Liver (tissue), 9 donors: Measurements from ENCODE around the gene FBXL22. TPM values are rescaled to one million over a fixed set of nuclear protein-coding genes. Genes with fewer than 3 reads are reported as not detected.

Experiments used
- DNase-seq: peaks from one replicate; pipeline ENCODE4 v3.0.0-alpha.2; 2017; ENCODE audit warnings: low spot score
- H3K27ac ChIP-seq, 2 donors: one replicate each; pipeline ENCODE4 v1.7.0; 2013; ENCODE audit warnings: inconsistent platforms in 2 of 2, low read length in 2 of 2, control low read depth in 1 of 2, low read depth in 1 of 2, mild to moderate bottlenecking in 1 of 2
- H3K27me3 ChIP-seq, 4 donors: one replicate each; pipeline versions ENCODE4 v1.6.1 to v1.7.0; 2013; ENCODE audit warnings: low read length in 3 of 4, inconsistent platforms in 1 of 4, mild to moderate bottlenecking in 1 of 4, moderate library complexity in 1 of 4; ENCODE audit not compliant: control insufficient read depth in 4 of 4, insufficient read depth in 4 of 4
- H3K36me3 ChIP-seq, 4 donors: one replicate each; pipeline versions ENCODE4 v1.6.1 to v1.7.0; 2013; ENCODE audit warnings: low read length in 3 of 4, mild to moderate bottlenecking in 3 of 4, low read depth in 1 of 4, moderate library complexity in 1 of 4; ENCODE audit not compliant: control insufficient read depth in 4 of 4, insufficient read depth in 3 of 4
- H3K4me1 ChIP-seq, 4 donors: one replicate each; pipeline versions ENCODE4 v1.6.1 to v1.7.0; 2013; ENCODE audit warnings: low read length in 3 of 4, mild to moderate bottlenecking in 3 of 4, moderate library complexity in 1 of 4; ENCODE audit not compliant: control insufficient read depth in 4 of 4, insufficient read depth in 4 of 4
- H3K4me3 ChIP-seq, 3 donors: one replicate each; pipeline versions ENCODE4 v1.6.1 to v1.7.0; 2013; ENCODE audit warnings: low read length in 3 of 3, control low read depth in 1 of 3, low read depth in 1 of 3, mild to moderate bottlenecking in 1 of 3
- H3K9ac ChIP-seq, 2 donors: one replicate each; pipeline ENCODE4 v1.7.0; 2013; ENCODE audit warnings: low read length in 2 of 2, mild to moderate bottlenecking in 2 of 2, moderate library complexity in 2 of 2, control low read depth in 1 of 2, low read depth in 1 of 2
- H3K9me3 ChIP-seq, 4 donors: one replicate each; pipeline versions ENCODE4 v1.6.1 to v1.7.0; 2013; ENCODE audit warnings: low read length in 3 of 4; ENCODE audit not compliant: control insufficient read depth in 4 of 4
- EGR1 ChIP-seq, 2 donors: IDR thresholded peaks; 2 replicates each; pipeline ENCODE4 v1.6.1; 2016 to 2018; ENCODE audit warnings: antibody characterized with exemption in 2 of 2, low read depth in 2 of 2
- FOXA2 ChIP-seq: IDR thresholded peaks from 2 replicates; pipeline ENCODE4 v1.6.1; 2016; ENCODE audit warnings: antibody characterized with exemption
- GABPA ChIP-seq, 2 donors: IDR thresholded peaks in 1 of 2; conservative IDR thresholded peaks in 1 of 2; 2 replicates each; pipeline ENCODE4 v1.6.1; 2016; ENCODE audit warnings: antibody characterized with exemption in 2 of 2, mild to moderate bottlenecking in 1 of 2, moderate library complexity in 1 of 2
- HNF4A ChIP-seq, 2 donors: conservative IDR thresholded peaks; 2 replicates each; pipeline ENCODE4 v1.6.1; 2016; ENCODE audit warnings: antibody characterized with exemption in 2 of 2, mild to moderate bottlenecking in 2 of 2
- HNF4G ChIP-seq: IDR thresholded peaks from 2 replicates; pipeline ENCODE4 v1.6.1; 2016; ENCODE audit warnings: antibody characterized with exemption
- JUND ChIP-seq, 2 donors: IDR thresholded peaks; 2 replicates each; pipeline ENCODE4 v1.6.1; 2016; ENCODE audit warnings: antibody characterized with exemption in 2 of 2
- NR2F2 ChIP-seq: IDR thresholded peaks from 2 replicates; pipeline ENCODE4 v1.6.1; 2016; ENCODE audit warnings: antibody characterized with exemption
- RAD21 ChIP-seq, 2 donors: IDR thresholded peaks; 2 replicates each; pipeline ENCODE4 v1.6.1; 2016; ENCODE audit warnings: antibody characterized with exemption in 2 of 2, mild to moderate bottlenecking in 2 of 2
- RXRA ChIP-seq, 2 donors: IDR thresholded peaks; 2 replicates each; pipeline ENCODE4 v1.6.1; 2017 to 2018; ENCODE audit warnings: antibody characterized with exemption in 2 of 2, mild to moderate bottlenecking in 1 of 2
- SP1 ChIP-seq: IDR thresholded peaks from 2 replicates; pipeline ENCODE4 v1.6.1; 2018; ENCODE audit warnings: antibody characterized with exemption, mild to moderate bottlenecking
- TAF1 ChIP-seq: conservative IDR thresholded peaks from 2 replicates; pipeline ENCODE4 v1.6.1; 2016; ENCODE audit warnings: antibody characterized with exemption, mild to moderate bottlenecking
- YY1 ChIP-seq: IDR thresholded peaks from 2 replicates; pipeline ENCODE4 v1.6.1; 2016; ENCODE audit warnings: antibody characterized with exemption, mild to moderate bottlenecking
- WGBS: extraction: QIAGEN DNeasy Blood & Tissue Kit; methylation state at CpG from one replicate; pipeline ENCODE4 v1.1.7; 2013; 5-methylcytosine and 5-hydroxymethylcytosine counted together
- polyA plus RNA-seq, 2 donors: library from polyadenylated mRNA; stranded (reverse) in 1 of 2; unstranded in 1 of 2; fragments of 200-250 nt in 1 of 2; fragments of >200 nt in 1 of 2; fragmentation: Nextera tagmentation in 1 of 2; extraction: Ambion mirVana in 1 of 2; gene quantifications; one replicate each; pipeline versions ENCODE4 v1.2.1 to v1.2.3, GENCODE V29; 2013 to 2015
- total RNA-seq, 2 donors: library from RNA; depleted of rRNA; stranded (reverse); fragments of >200 nt; gene quantifications; one replicate each; pipeline ENCODE4 v1.2.3, GENCODE V29; 2014
- TF ChIP-seq, protein P1 (sequence below): IDR thresholded peaks from 2 replicates; pipeline ENCODE4 v1.6.1; 2016; ENCODE audit warnings: antibody characterized with exemption, mild to moderate bottlenecking
- TF ChIP-seq, protein P2 (sequence below): IDR thresholded peaks from 2 replicates; pipeline ENCODE4 v1.6.1; 2016; ENCODE audit warnings: antibody characterized with exemption
- TF ChIP-seq, protein P3 (sequence below): fragments of 150-350 bp; IDR thresholded peaks from 2 replicates; pipeline ENCODE4 v1.5.1; 2017; ENCODE audit warnings: improper control_type of control experiment, low read depth, low read length; ENCODE audit not compliant: missing input control
- TF ChIP-seq, protein P4 (sequence below): IDR thresholded peaks from 2 replicates; pipeline ENCODE4 v1.6.1; 2016; ENCODE audit warnings: antibody characterized with exemption
- TF ChIP-seq, protein P5 (sequence below): IDR thresholded peaks from 2 replicates; pipeline ENCODE4 v1.6.1; 2016; ENCODE audit warnings: antibody characterized with exemption
- donor health status: healthy.
- donor health status: healthy.
- donor health status: healthy.
- donor health status: healthy.
- donor health status: healthy.

Gene FBXL22
- total and polyA plus RNA-seq, 4 donors, result 0.18 to 0.29 (median 0.22) TPM

DNA sequence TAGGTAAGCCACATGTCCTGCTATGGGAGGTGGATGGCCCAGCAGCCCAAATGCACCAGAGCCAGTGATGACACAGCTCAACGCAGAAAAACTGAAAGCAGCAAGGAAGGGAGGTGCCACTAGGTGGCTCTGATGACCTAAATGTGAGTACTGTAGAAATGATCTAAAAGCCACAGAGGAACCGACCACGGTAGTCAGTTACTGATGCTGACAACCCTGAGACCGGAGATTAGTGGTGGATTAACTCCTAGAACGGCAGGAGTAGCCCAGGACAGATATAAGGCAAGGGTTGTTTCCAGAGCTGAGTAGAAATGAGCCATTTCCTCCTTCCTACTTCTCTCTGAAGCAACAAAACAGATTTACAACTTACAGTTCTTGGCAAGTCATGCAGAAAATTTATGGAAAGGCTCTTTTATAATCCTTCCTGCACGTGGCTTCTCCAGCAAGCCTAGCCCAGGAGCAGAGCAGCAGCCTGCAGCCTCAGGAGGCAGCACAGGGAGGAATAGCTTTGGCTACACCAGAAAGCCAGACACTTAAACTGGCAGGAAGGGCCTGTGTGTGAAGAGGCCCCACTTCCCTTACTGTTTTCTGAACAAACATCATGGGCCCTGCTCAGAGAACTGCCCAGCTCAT, 13.1 kb downstream of the FBXL22 start:
- TF ChIP-seq RXRA (IDR thresholded peaks at IDR 0.05) (peak in 1 of 2 donors; percentile 21), HNF4G (no peak), HNF4A (conservative IDR thresholded peaks at IDR 0.05) (no peak), YY1 (no peak), RAD21 (IDR thresholded peaks at IDR 0.05) (peak; percentile 82 to 89)
- TF ChIP-seq, protein P1, sequence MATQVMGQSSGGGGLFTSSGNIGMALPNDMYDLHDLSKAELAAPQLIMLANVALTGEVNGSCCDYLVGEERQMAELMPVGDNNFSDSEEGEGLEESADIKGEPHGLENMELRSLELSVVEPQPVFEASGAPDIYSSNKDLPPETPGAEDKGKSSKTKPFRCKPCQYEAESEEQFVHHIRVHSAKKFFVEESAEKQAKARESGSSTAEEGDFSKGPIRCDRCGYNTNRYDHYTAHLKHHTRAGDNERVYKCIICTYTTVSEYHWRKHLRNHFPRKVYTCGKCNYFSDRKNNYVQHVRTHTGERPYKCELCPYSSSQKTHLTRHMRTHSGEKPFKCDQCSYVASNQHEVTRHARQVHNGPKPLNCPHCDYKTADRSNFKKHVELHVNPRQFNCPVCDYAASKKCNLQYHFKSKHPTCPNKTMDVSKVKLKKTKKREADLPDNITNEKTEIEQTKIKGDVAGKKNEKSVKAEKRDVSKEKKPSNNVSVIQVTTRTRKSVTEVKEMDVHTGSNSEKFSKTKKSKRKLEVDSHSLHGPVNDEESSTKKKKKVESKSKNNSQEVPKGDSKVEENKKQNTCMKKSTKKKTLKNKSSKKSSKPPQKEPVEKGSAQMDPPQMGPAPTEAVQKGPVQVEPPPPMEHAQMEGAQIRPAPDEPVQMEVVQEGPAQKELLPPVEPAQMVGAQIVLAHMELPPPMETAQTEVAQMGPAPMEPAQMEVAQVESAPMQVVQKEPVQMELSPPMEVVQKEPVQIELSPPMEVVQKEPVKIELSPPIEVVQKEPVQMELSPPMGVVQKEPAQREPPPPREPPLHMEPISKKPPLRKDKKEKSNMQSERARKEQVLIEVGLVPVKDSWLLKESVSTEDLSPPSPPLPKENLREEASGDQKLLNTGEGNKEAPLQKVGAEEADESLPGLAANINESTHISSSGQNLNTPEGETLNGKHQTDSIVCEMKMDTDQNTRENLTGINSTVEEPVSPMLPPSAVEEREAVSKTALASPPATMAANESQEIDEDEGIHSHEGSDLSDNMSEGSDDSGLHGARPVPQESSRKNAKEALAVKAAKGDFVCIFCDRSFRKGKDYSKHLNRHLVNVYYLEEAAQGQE, result no peak
- TF ChIP-seq, protein P2, sequence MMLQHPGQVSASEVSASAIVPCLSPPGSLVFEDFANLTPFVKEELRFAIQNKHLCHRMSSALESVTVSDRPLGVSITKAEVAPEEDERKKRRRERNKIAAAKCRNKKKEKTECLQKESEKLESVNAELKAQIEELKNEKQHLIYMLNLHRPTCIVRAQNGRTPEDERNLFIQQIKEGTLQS, result peak; percentile 32
- TF ChIP-seq, protein P3, sequence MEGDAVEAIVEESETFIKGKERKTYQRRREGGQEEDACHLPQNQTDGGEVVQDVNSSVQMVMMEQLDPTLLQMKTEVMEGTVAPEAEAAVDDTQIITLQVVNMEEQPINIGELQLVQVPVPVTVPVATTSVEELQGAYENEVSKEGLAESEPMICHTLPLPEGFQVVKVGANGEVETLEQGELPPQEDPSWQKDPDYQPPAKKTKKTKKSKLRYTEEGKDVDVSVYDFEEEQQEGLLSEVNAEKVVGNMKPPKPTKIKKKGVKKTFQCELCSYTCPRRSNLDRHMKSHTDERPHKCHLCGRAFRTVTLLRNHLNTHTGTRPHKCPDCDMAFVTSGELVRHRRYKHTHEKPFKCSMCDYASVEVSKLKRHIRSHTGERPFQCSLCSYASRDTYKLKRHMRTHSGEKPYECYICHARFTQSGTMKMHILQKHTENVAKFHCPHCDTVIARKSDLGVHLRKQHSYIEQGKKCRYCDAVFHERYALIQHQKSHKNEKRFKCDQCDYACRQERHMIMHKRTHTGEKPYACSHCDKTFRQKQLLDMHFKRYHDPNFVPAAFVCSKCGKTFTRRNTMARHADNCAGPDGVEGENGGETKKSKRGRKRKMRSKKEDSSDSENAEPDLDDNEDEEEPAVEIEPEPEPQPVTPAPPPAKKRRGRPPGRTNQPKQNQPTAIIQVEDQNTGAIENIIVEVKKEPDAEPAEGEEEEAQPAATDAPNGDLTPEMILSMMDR, result peak; percentile 72
- Histone ChIP-seq H3K27ac (no peak overlapping the region), H3K4me3 (no peak overlapping the region), H3K36me3 (peaks cover 6 to 50% (median 31%) of the 10 kb centered on the region in 4 donors), H3K4me1 (no peaks in the 10 kb centered on the region), H3K27me3 (no peaks in the 10 kb centered on the region), H3K9ac (no peak overlapping the region), H3K9me3 (no peaks in the 10 kb centered on the region)
- peak; percentile 58 for DNase-seq
- WGBS, result 18% methylated on average over 6 of the region's 6 CpGs

DNA sequence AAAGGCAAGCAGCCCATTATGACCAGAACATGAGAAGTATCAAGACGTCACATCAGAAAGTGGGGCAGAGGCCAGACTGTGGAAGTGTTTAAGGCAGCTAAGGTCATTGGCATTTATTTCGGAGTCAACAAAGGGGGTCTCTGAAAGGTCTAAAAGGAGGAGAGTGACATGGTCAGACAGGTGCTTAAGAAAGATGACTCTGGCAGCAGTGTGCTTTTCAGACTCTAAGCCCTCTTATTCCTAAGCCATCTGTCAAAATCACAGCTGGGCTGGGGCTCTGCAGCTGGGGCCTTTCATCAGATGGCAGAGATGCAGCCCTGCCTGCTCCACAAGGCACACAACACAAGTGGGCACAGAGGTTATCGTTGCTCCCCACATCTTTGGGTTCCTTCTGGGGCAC, 14.0 kb downstream of the FBXL22 start:
- Histone ChIP-seq H3K9me3 (no peaks in the 10 kb centered on the region), H3K27me3 (no peaks in the 10 kb centered on the region), H3K9ac (no peak overlapping the region), H3K4me1 (no peaks in the 10 kb centered on the region), H3K36me3 (peaks cover 8 to 57% (median 37%) of the 10 kb centered on the region in 4 donors), H3K27ac (no peak overlapping the region), H3K4me3 (no peak overlapping the region)
- WGBS, result 67% methylated on average over 3 of the region's 3 CpGs
- DNase-seq, result no peak
- TF ChIP-seq RAD21 (IDR thresholded peaks at IDR 0.05) (no peak), RXRA (IDR thresholded peaks at IDR 0.05) (no peak), HNF4G (no peak), NR2F2 (no peak), TAF1 (no peak), SP1 (no peak), GABPA (IDR thresholded peaks at IDR 0.05 in 1 of 2, conservative IDR thresholded peaks at IDR 0.05 in 1 of 2) (no peak), HNF4A (conservative IDR thresholded peaks at IDR 0.05) (no peak), EGR1 (IDR thresholded peaks at IDR 0.05; ENCODE audit: low read depth in 2 of 2) (no peak), FOXA2 (no peak), JUND (IDR thresholded peaks at IDR 0.05) (no peak), YY1 (no peak)
- TF ChIP-seq, protein P4, sequence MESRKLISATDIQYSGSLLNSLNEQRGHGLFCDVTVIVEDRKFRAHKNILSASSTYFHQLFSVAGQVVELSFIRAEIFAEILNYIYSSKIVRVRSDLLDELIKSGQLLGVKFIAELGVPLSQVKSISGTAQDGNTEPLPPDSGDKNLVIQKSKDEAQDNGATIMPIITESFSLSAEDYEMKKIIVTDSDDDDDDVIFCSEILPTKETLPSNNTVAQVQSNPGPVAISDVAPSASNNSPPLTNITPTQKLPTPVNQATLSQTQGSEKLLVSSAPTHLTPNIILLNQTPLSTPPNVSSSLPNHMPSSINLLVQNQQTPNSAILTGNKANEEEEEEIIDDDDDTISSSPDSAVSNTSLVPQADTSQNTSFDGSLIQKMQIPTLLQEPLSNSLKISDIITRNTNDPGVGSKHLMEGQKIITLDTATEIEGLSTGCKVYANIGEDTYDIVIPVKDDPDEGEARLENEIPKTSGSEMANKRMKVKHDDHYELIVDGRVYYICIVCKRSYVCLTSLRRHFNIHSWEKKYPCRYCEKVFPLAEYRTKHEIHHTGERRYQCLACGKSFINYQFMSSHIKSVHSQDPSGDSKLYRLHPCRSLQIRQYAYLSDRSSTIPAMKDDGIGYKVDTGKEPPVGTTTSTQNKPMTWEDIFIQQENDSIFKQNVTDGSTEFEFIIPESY, result no peak
- TF ChIP-seq, protein P2, result no peak
- TF ChIP-seq, protein P5, sequence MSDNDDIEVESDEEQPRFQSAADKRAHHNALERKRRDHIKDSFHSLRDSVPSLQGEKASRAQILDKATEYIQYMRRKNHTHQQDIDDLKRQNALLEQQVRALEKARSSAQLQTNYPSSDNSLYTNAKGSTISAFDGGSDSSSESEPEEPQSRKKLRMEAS, result no peak
- TF ChIP-seq, protein P3, result no peak
